Measurements from ENCODE around the gene RPL7A.

RPL7A gene

GRCh38 chr9:133335924-133336811 is 11.8 kb upstream of the RPL7A start, which contains the start of gene SURF6:
SURF6 (minus strand) TSS chr9:133336188; CDS start chr9:133336132, 56 bp downstream.
- no peaks in the 10 kb centered on the region for H3K27me3 ChIP-seq (ENCODE audit: control insufficient read depth in 2 of 2, insufficient read depth in 2 of 2, low read length in 2 of 2)
- H3K9ac ChIP-seq (ENCODE audit: low read depth in 1 of 2, low read length in 2 of 2) = peak within 1 kb of the TSS; percentile 64 to 77
- no peaks in the 10 kb centered on the region for H3K9me3 ChIP-seq (ENCODE audit: control insufficient read depth in 2 of 2, low read length in 2 of 2)
- H3K36me3 ChIP-seq (ENCODE audit: control insufficient read depth in 2 of 2, insufficient read depth in 2 of 2, low read length in 2 of 2) = peaks cover 29 to 42% of the 10 kb centered on the region in 2 donors
- H3K4me1 ChIP-seq (ENCODE audit: control insufficient read depth in 2 of 2, insufficient read depth in 2 of 2, low read length in 2 of 2) = peaks cover 22 to 25% of the 10 kb centered on the region in 2 donors
- peak within 1 kb of the TSS; percentile 66 to 85 for H3K27ac ChIP-seq (ENCODE audit: low read depth in 2 of 2, low read length in 2 of 2)
- peak within 1 kb of the TSS; percentile 85 to 88 for H3K4me3 ChIP-seq (ENCODE audit: low read length in 2 of 2)

GRCh38 chr9:133339641-133340040 is 8.4 kb upstream of the RPL7A start:
- peaks cover 17 to 41% of the 10 kb centered on the region in 2 donors for H3K36me3 ChIP-seq (ENCODE audit: control insufficient read depth in 2 of 2, insufficient read depth in 2 of 2, low read length in 2 of 2)
- H3K4me3 ChIP-seq (ENCODE audit: low read length in 2 of 2) = no peak overlapping the region
- H3K9me3 ChIP-seq (ENCODE audit: control insufficient read depth in 2 of 2, low read length in 2 of 2) = no peaks in the 10 kb centered on the region
- no peak overlapping the region for H3K9ac ChIP-seq (ENCODE audit: low read depth in 1 of 2, low read length in 2 of 2)
- no peaks in the 10 kb centered on the region for H3K27me3 ChIP-seq (ENCODE audit: control insufficient read depth in 2 of 2, insufficient read depth in 2 of 2, low read length in 2 of 2)
- peaks cover 7 to 14% of the 10 kb centered on the region in 2 donors for H3K4me1 ChIP-seq (ENCODE audit: control insufficient read depth in 2 of 2, insufficient read depth in 2 of 2, low read length in 2 of 2)
- no peak overlapping the region for H3K27ac ChIP-seq (ENCODE audit: low read depth in 2 of 2, low read length in 2 of 2)

GRCh38 chr9:133340256-133340655 is 7.8 kb upstream of the RPL7A start:
- H3K4me1 ChIP-seq (ENCODE audit: control insufficient read depth in 2 of 2, insufficient read depth in 2 of 2, low read length in 2 of 2) = peaks cover 5 to 11% of the 10 kb centered on the region in 2 donors

GRCh38 chr9:133340916-133341315 is 7.1 kb upstream of the RPL7A start:
- Histone ChIP-seq H3K27ac (ENCODE audit: low read depth in 2 of 2, low read length in 2 of 2) (peak overlapping the region in 1 of 2 donors; percentile 43), H3K4me1 (ENCODE audit: control insufficient read depth in 2 of 2, insufficient read depth in 2 of 2, low read length in 2 of 2) (peaks cover 5 to 11% of the 10 kb centered on the region in 2 donors), H3K27me3 (ENCODE audit: control insufficient read depth in 2 of 2, insufficient read depth in 2 of 2, low read length in 2 of 2) (no peaks in the 10 kb centered on the region), H3K9ac (ENCODE audit: low read depth in 1 of 2, low read length in 2 of 2) (no peak overlapping the region), H3K36me3 (ENCODE audit: control insufficient read depth in 2 of 2, insufficient read depth in 2 of 2, low read length in 2 of 2) (peaks cover 26 to 54% of the 10 kb centered on the region in 2 donors), H3K9me3 (ENCODE audit: control insufficient read depth in 2 of 2, low read length in 2 of 2) (no peaks in the 10 kb centered on the region), H3K4me3 (ENCODE audit: low read length in 2 of 2) (peak overlapping the region in 1 of 2 donors; percentile 13)

More at GRCh38 chr9:133340256-133340655, 7.8 kb upstream of the RPL7A start:
- Histone ChIP-seq H3K27me3 (ENCODE audit: control insufficient read depth in 2 of 2, insufficient read depth in 2 of 2, low read length in 2 of 2) (no peaks in the 10 kb centered on the region), H3K9ac (ENCODE audit: low read depth in 1 of 2, low read length in 2 of 2) (no peak overlapping the region), H3K27ac (ENCODE audit: low read depth in 2 of 2, low read length in 2 of 2) (no peak overlapping the region), H3K9me3 (ENCODE audit: control insufficient read depth in 2 of 2, low read length in 2 of 2) (no peaks in the 10 kb centered on the region), H3K4me3 (ENCODE audit: low read length in 2 of 2) (no peak overlapping the region), H3K36me3 (ENCODE audit: control insufficient read depth in 2 of 2, insufficient read depth in 2 of 2, low read length in 2 of 2) (peaks cover 23 to 47% of the 10 kb centered on the region in 2 donors)

- Histone ChIP-seq H3K27ac (ENCODE audit: low read depth in 2 of 2, low read length in 2 of 2) (peak overlapping the region in 1 of 2 donors; percentile 43), H3K4me1 (ENCODE audit: control insufficient read depth in 2 of 2, insufficient read depth in 2 of 2, low read length in 2 of 2) (peaks cover 6 to 10% of the 10 kb centered on the region in 2 donors), H3K27me3 (ENCODE audit: control insufficient read depth in 2 of 2, insufficient read depth in 2 of 2, low read length in 2 of 2) (no peaks in the 10 kb centered on the region), H3K36me3 (ENCODE audit: control insufficient read depth in 2 of 2, insufficient read depth in 2 of 2, low read length in 2 of 2) (peaks cover 26 to 55% of the 10 kb centered on the region in 2 donors), H3K4me3 (ENCODE audit: low read length in 2 of 2) (no peak overlapping the region), H3K9me3 (ENCODE audit: control insufficient read depth in 2 of 2, low read length in 2 of 2) (no peaks in the 10 kb centered on the region), H3K9ac (ENCODE audit: low read depth in 1 of 2, low read length in 2 of 2) (no peak overlapping the region)
These were observed 6.5 kb upstream of the RPL7A start for GRCh38 chr9:133341369-133342068.

GRCh38 chr9:133342069-133342406 is 6.0 kb upstream of the RPL7A start:
- no peak overlapping the region for H3K4me3 ChIP-seq (ENCODE audit: low read length in 2 of 2)
- H3K36me3 ChIP-seq (ENCODE audit: control insufficient read depth in 2 of 2, insufficient read depth in 2 of 2, low read length in 2 of 2) = peaks cover 26 to 55% of the 10 kb centered on the region in 2 donors
- H3K9ac ChIP-seq (ENCODE audit: low read depth in 1 of 2, low read length in 2 of 2) = no peak overlapping the region
- H3K9me3 ChIP-seq (ENCODE audit: control insufficient read depth in 2 of 2, low read length in 2 of 2) = no peaks in the 10 kb centered on the region
- H3K27me3 ChIP-seq (ENCODE audit: control insufficient read depth in 2 of 2, insufficient read depth in 2 of 2, low read length in 2 of 2) = no peaks in the 10 kb centered on the region
- H3K27ac ChIP-seq (ENCODE audit: low read depth in 2 of 2, low read length in 2 of 2) = peak overlapping the region; percentile 5 to 43
- peaks cover 10 to 14% of the 10 kb centered on the region in 2 donors for H3K4me1 ChIP-seq (ENCODE audit: control insufficient read depth in 2 of 2, insufficient read depth in 2 of 2, low read length in 2 of 2)

GRCh38 chr9:133342570-133342969 is 5.4 kb upstream of the RPL7A start:
- no peak overlapping the region for H3K9ac ChIP-seq (ENCODE audit: low read depth in 1 of 2, low read length in 2 of 2)
- no peak overlapping the region for H3K27ac ChIP-seq (ENCODE audit: low read depth in 2 of 2, low read length in 2 of 2)
- H3K4me3 ChIP-seq (ENCODE audit: low read length in 2 of 2) = no peak overlapping the region
- H3K27me3 ChIP-seq (ENCODE audit: control insufficient read depth in 2 of 2, insufficient read depth in 2 of 2, low read length in 2 of 2) = no peaks in the 10 kb centered on the region
- H3K36me3 ChIP-seq (ENCODE audit: control insufficient read depth in 2 of 2, insufficient read depth in 2 of 2, low read length in 2 of 2) = peaks cover 26 to 55% of the 10 kb centered on the region in 2 donors
- no peaks in the 10 kb centered on the region for H3K9me3 ChIP-seq (ENCODE audit: control insufficient read depth in 2 of 2, low read length in 2 of 2)
- peaks cover 10 to 15% of the 10 kb centered on the region in 2 donors for H3K4me1 ChIP-seq (ENCODE audit: control insufficient read depth in 2 of 2, insufficient read depth in 2 of 2, low read length in 2 of 2)

GRCh38 chr9:133344071-133344470 is 3.9 kb upstream of the RPL7A start:
- peaks cover 12 to 21% of the 10 kb centered on the region in 2 donors for H3K4me1 ChIP-seq (ENCODE audit: control insufficient read depth in 2 of 2, insufficient read depth in 2 of 2, low read length in 2 of 2)
- H3K9me3 ChIP-seq (ENCODE audit: control insufficient read depth in 2 of 2, low read length in 2 of 2) = no peaks in the 10 kb centered on the region
- no peaks in the 10 kb centered on the region for H3K27me3 ChIP-seq (ENCODE audit: control insufficient read depth in 2 of 2, insufficient read depth in 2 of 2, low read length in 2 of 2)
- H3K4me3 ChIP-seq (ENCODE audit: low read length in 2 of 2) = no peak overlapping the region
- no peak overlapping the region for H3K27ac ChIP-seq (ENCODE audit: low read depth in 2 of 2, low read length in 2 of 2)
- H3K9ac ChIP-seq (ENCODE audit: low read depth in 1 of 2, low read length in 2 of 2) = no peak overlapping the region
- H3K36me3 ChIP-seq (ENCODE audit: control insufficient read depth in 2 of 2, insufficient read depth in 2 of 2, low read length in 2 of 2) = peaks cover 27 to 56% of the 10 kb centered on the region in 2 donors

GRCh38 chr9:133344979-133345378 is 3.0 kb upstream of the RPL7A start:
- Histone ChIP-seq H3K27me3 (ENCODE audit: control insufficient read depth in 2 of 2, insufficient read depth in 2 of 2, low read length in 2 of 2) (no peaks in the 10 kb centered on the region), H3K4me3 (ENCODE audit: low read length in 2 of 2) (no peak overlapping the region), H3K36me3 (ENCODE audit: control insufficient read depth in 2 of 2, insufficient read depth in 2 of 2, low read length in 2 of 2) (peaks cover 36 to 61% of the 10 kb centered on the region in 2 donors), H3K4me1 (ENCODE audit: control insufficient read depth in 2 of 2, insufficient read depth in 2 of 2, low read length in 2 of 2) (peaks cover 18 to 26% of the 10 kb centered on the region in 2 donors), H3K27ac (ENCODE audit: low read depth in 2 of 2, low read length in 2 of 2) (no peak overlapping the region), H3K9me3 (ENCODE audit: control insufficient read depth in 2 of 2, low read length in 2 of 2) (no peaks in the 10 kb centered on the region), H3K9ac (ENCODE audit: low read depth in 1 of 2, low read length in 2 of 2) (no peak overlapping the region)

- Histone ChIP-seq H3K9ac (ENCODE audit: low read depth in 1 of 2, low read length in 2 of 2) (no peak overlapping the region), H3K27ac (ENCODE audit: low read depth in 2 of 2, low read length in 2 of 2) (no peak overlapping the region), H3K4me3 (ENCODE audit: low read length in 2 of 2) (no peak overlapping the region), H3K27me3 (ENCODE audit: control insufficient read depth in 2 of 2, insufficient read depth in 2 of 2, low read length in 2 of 2) (no peaks in the 10 kb centered on the region), H3K4me1 (ENCODE audit: control insufficient read depth in 2 of 2, insufficient read depth in 2 of 2, low read length in 2 of 2) (peaks cover 18 to 26% of the 10 kb centered on the region in 2 donors), H3K9me3 (ENCODE audit: control insufficient read depth in 2 of 2, low read length in 2 of 2) (no peaks in the 10 kb centered on the region), H3K36me3 (ENCODE audit: control insufficient read depth in 2 of 2, insufficient read depth in 2 of 2, low read length in 2 of 2) (peaks cover 42 to 61% of the 10 kb centered on the region in 2 donors)
These were observed 2.4 kb upstream of the RPL7A start for GRCh38 chr9:133345596-133345995.

Measured in mucosa of rectum (tissue), 2 donors.